HepG2 (cell line): ENCODE measurements around the gene FAM222B. TPM values are rescaled to one million over a fixed set of nuclear protein-coding genes. Genes with fewer than 3 reads are reported as not detected.

Experiments
- CENPX ChIP-seq: sonication (generic); formaldehyde crosslinking; IDR thresholded peaks from 2 replicates; pipeline ENCODE4 v1.9.0; 2021; ENCODE audit warnings: mild to moderate bottlenecking, missing genetic modification reagents, moderate library complexity
- EHMT2 ChIP-seq: fragments of 200-600 bp; sonication (generic); IDR thresholded peaks from 2 replicates; pipeline ENCODE4 v1.7.0; 2017; ENCODE audit warnings: antibody characterized with exemption, low read depth, low read length, borderline replicate concordance
- MLLT10 ChIP-seq: sonication (generic); formaldehyde crosslinking; IDR thresholded peaks from 2 replicates; pipeline ENCODE4 v1.4.0; 2020; ENCODE audit warnings: missing genetic modification reagents
- MTA1 ChIP-seq: sonication (generic); formaldehyde crosslinking; IDR thresholded peaks from 2 replicates; pipeline ENCODE4 v1.4.0; 2020; ENCODE audit warnings: missing genetic modification reagents, mild to moderate bottlenecking, borderline replicate concordance
- MTA3 ChIP-seq: sonication (generic); formaldehyde crosslinking; IDR thresholded peaks from 2 replicates; pipeline ENCODE4 v1.4.0; 2020; ENCODE audit warnings: missing genetic modification reagents
- PBX2 ChIP-seq: IDR thresholded peaks from 2 replicates; pipeline ENCODE4 v1.6.1; 2016; ENCODE audit warnings: control low read depth
- PHF8 ChIP-seq: sonication (generic); formaldehyde crosslinking; IDR thresholded peaks from 2 replicates; pipeline ENCODE4 v1.5.0; 2020; ENCODE audit warnings: missing genetic modification reagents
- SNRNP70 ChIP-seq: fragments of 200-400 bp; formaldehyde crosslinking; IDR thresholded peaks from 2 replicates; pipeline ENCODE4 v1.6.1; 2017; ENCODE audit warnings: mild to moderate bottlenecking, low read depth, low read length, moderate library complexity
- SOX6 ChIP-seq, 2 experiments: fragments of 450-650 bp in 1 of 2; sonication (generic) in 1 of 2; formaldehyde crosslinking in 1 of 2; IDR thresholded peaks; 2 replicates each; pipeline versions ENCODE4 v1.4.0 to v1.6.1; 2017 to 2020; ENCODE audit warnings: antibody characterized with exemption in 1 of 2, mild to moderate bottlenecking in 1 of 2, missing genetic modification reagents in 1 of 2
- TFDP2 ChIP-seq: sonication (generic); formaldehyde crosslinking; IDR thresholded peaks from 2 replicates; pipeline ENCODE4 v1.4.0; 2020; ENCODE audit warnings: missing genetic modification reagents
- TGIF2 ChIP-seq: IDR thresholded peaks from 2 replicates; pipeline ENCODE4 v1.6.1; 2016; ENCODE audit warnings: control low read depth, missing compliant biosample characterization
- ZNF33A ChIP-seq: sonication (generic); formaldehyde crosslinking; IDR thresholded peaks from 2 replicates; pipeline ENCODE4 v1.5.1; 2020; ENCODE audit warnings: missing genetic modification reagents, mild to moderate bottlenecking, moderate library complexity, borderline replicate concordance
- ZNF468 ChIP-seq: sonication (generic); formaldehyde crosslinking; IDR thresholded peaks from 2 replicates; pipeline ENCODE4 v1.8.0; 2022; ENCODE audit warnings: mild to moderate bottlenecking, moderate library complexity, missing genetic modification reagents
- ZNF513 ChIP-seq: sonication (generic); formaldehyde crosslinking; conservative IDR thresholded peaks from 2 replicates; pipeline ENCODE4 v1.5.0; 2020; ENCODE audit warnings: missing genetic modification reagents
- ZNF597 ChIP-seq: sonication (generic); formaldehyde crosslinking; IDR thresholded peaks from 2 replicates; pipeline ENCODE4 v1.5.0; 2020; ENCODE audit warnings: missing genetic modification reagents
- polyA plus RNA-seq, 8 experiments: library from polyadenylated mRNA; depleted of rRNA in 3 of 8; stranded (reverse) in 7 of 8; unstranded in 1 of 8; fragments of >200 nt; fragmentation: Illumina TruSeq in 4 of 8; extraction: Trizol in 4 of 8; gene quantifications; 2 replicates each; pipeline versions ENCODE4 v1.2.1 to v1.2.3, GENCODE V29; 2011 to 2016; ENCODE audit warnings: low read depth in 4 of 8, missing spikeins in 1 of 8, mixed read lengths in 1 of 8; ENCODE audit not compliant: insufficient read depth in 1 of 8
- total RNA-seq, 5 experiments: library from RNA; depleted of rRNA; stranded (reverse); fragments of >200 nt; fragmentation: Illumina TruSeq; extraction: Trizol; gene quantifications; 2 replicates each; pipeline ENCODE4 v1.2.3, GENCODE V29; 2016; ENCODE audit warnings: low read depth in 1 of 5

FAM222B gene
- total and polyA plus RNA-seq, 2 of the 13 experiments (the other 11 are each of a cell fraction or from before 2014, with no cell fraction given) = 3.5 to 7.3 TPM

GRCh38 chr17:28743243-28744103 lies 99.1 kb downstream of the FAM222B start, which contains the start of gene TRAF4 (continued):
- no peak for TF ChIP-seq ZNF597 (CRISPR knock-in tag)
- no peak for TF ChIP-seq MTA1 (CRISPR knock-in tag)
- TF ChIP-seq TGIF2 (CRISPR knock-in tag) = no peak
- no peak for TF ChIP-seq SNRNP70
- TF ChIP-seq CENPX = no peak
- no peak for TF ChIP-seq ZNF513 (CRISPR knock-in tag)
- no peak for TF ChIP-seq EHMT2
- no peak for TF ChIP-seq ZNF33A (CRISPR knock-in tag)
- no peak; the same call in 1 of the 2 replicates for TF ChIP-seq TFDP2 (CRISPR knock-in tag)
- TF ChIP-seq PBX2 = no peak
- TF ChIP-seq PHF8 (CRISPR knock-in tag) = peak; percentile 42
- TF ChIP-seq MLLT10 (CRISPR knock-in tag) = no peak
- no peak for TF ChIP-seq ZNF468
- TF ChIP-seq MTA3 = no peak
- no peak for TF ChIP-seq SOX6 (IDR thresholded peaks at IDR 0.05)
- no peak; the same call in 1 of the 2 replicates for TF ChIP-seq SOX6 (CRISPR knock-in tag; IDR thresholded peaks at IDR 0.05)
